Measurements from ENCODE around the gene C8G.

DNA sequence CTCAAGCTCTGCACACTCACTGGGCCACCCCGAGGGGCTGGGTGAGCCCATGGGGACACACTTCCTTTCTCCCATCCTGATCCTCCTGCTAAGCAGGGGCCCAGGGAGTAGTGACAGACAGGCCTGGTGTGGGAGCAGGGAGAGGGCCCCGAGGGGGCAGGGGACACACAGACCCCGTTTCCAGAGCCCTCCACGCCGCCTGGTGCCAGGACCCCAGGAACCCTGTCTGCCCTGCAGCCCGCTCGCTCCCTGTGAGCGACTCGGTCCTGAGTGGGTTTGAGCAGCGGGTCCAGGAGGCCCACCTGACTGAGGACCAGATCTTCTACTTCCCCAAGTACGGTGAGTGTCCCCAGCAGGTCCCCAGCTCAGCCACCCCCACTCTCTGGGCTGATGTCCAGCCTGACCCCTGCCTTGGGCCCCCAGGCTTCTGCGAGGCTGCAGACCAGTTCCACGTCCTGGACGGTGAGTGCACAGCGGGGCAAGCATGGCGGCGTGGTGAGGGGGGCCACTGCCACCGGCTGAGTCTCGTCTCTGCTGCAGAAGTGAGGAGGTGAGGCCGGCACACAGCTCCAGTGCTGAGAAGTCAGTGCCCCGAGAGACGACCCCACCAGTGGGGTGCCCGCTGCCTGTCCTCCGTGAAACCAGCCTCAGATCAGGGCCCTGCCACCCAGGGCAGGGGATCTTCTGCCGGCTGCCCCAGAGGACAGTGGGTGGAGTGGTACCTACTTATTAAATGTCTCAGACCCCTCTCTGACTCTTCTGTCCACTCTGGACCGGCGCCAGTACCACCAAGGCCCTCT, 1.4 kb downstream of the C8G start:
- TF ChIP-seq, protein P1, sequence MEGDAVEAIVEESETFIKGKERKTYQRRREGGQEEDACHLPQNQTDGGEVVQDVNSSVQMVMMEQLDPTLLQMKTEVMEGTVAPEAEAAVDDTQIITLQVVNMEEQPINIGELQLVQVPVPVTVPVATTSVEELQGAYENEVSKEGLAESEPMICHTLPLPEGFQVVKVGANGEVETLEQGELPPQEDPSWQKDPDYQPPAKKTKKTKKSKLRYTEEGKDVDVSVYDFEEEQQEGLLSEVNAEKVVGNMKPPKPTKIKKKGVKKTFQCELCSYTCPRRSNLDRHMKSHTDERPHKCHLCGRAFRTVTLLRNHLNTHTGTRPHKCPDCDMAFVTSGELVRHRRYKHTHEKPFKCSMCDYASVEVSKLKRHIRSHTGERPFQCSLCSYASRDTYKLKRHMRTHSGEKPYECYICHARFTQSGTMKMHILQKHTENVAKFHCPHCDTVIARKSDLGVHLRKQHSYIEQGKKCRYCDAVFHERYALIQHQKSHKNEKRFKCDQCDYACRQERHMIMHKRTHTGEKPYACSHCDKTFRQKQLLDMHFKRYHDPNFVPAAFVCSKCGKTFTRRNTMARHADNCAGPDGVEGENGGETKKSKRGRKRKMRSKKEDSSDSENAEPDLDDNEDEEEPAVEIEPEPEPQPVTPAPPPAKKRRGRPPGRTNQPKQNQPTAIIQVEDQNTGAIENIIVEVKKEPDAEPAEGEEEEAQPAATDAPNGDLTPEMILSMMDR (IDR thresholded peaks at IDR 0.05): no peak
- TF ChIP-seq POLR2A (IDR thresholded peaks at IDR 0.05): no peak
